ENCODE results near the gene TPM4. TPM values are rescaled to one million over a fixed set of nuclear protein-coding genes. Genes with fewer than 3 reads are reported as not detected.

Gene TPM4
- total RNA-seq, 6 experiments from 2014 or later = 973 to 1,332 (median 1,247) TPM

DNA sequence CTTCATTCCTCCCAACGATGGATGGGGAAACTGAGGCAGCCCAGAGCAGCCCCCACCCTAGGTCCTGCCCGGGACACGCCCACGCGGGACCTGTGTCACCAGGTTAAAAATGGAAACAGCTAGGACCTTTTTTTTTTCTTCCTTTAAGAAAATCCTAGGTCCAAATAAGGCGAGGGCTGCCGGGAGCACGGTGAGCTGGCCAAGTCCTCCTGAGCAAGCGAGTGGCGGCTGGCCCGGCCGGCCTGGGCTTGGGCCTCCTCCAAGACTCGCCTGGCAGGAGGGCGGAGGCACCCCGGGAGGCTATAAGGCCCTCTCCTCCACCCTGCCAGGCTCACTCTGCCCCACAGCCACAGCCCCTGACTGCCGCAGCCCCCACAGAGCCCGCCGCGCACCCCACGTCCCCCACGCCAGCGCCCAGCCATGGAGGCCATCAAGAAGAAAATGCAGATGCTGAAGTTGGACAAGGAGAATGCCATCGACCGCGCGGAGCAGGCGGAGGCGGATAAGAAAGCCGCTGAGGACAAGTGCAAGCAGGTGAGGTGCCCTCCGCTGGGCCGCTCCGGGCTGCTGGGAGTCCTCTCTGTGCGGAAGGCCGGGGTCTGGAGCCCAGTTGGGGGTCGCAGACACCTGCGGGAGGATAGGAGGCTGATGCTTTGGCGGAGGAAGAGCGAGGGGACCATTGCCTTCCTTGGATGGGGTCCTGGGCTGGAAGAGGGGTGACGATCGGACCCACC is 8.9 kb upstream of the TPM4 start:
- H3K27ac Mint-ChIP-seq = peak overlapping the region; percentile 85; the same call in 1 of the 2 replicates
- H3K4me1 Mint-ChIP-seq (ENCODE audit: low read depth) = peaks cover 23% of the 10 kb centered on the region
- H3K36me3 Mint-ChIP-seq (ENCODE audit: low read depth) = no peaks in the 10 kb centered on the region
- H3K27me3 Mint-ChIP-seq (ENCODE audit: insufficient read depth) = no peaks in the 10 kb centered on the region
- no peak for TF ChIP-seq CTCF (IDR thresholded peaks at IDR 0.05)
- no peaks in the 10 kb centered on the region for H3K9me3 Mint-ChIP-seq
- H3K4me3 Mint-ChIP-seq = peak overlapping the region; percentile 50; the same call in 1 of the 2 replicates
- peak; percentile 60 for DNase-seq

DNA sequence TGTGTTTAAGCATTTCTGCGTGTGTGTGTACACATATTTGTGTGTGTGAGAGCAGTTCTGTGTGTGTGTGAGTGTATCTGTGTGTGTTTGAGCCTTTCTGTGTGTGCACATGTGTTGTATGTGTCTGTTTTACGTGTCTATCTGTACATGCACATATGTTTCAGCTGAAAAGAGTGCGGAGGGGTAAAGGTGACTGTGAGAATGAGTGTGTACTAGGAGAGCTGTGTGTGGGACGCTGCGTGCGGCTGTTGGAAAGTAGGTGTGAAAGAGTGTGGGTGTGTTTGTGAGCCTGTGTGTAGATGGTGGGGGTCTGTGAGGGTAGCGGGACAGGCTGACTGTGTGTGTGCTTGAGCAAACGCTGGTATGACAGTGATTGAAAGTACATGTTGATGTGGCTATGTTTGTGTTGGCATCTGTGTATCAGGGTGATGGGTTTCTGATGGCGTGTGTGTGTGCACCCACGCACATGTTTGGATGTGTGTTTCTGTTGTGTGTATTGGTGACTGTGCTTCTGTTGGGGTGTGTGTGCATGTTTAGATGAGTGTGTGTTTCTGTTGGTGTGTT is 7.5 kb upstream of the TPM4 start:
- peaks cover 13% of the 10 kb centered on the region for H3K4me1 Mint-ChIP-seq (ENCODE audit: low read depth)
- no peak for DNase-seq
- H3K9me3 Mint-ChIP-seq = no peaks in the 10 kb centered on the region
- H3K36me3 Mint-ChIP-seq (ENCODE audit: low read depth) = no peaks in the 10 kb centered on the region
- no peak for TF ChIP-seq CTCF (IDR thresholded peaks at IDR 0.05)
- H3K27ac Mint-ChIP-seq = no peak overlapping the region
- H3K4me3 Mint-ChIP-seq = no peak overlapping the region
- no peaks in the 10 kb centered on the region for H3K27me3 Mint-ChIP-seq (ENCODE audit: insufficient read depth)

DNA sequence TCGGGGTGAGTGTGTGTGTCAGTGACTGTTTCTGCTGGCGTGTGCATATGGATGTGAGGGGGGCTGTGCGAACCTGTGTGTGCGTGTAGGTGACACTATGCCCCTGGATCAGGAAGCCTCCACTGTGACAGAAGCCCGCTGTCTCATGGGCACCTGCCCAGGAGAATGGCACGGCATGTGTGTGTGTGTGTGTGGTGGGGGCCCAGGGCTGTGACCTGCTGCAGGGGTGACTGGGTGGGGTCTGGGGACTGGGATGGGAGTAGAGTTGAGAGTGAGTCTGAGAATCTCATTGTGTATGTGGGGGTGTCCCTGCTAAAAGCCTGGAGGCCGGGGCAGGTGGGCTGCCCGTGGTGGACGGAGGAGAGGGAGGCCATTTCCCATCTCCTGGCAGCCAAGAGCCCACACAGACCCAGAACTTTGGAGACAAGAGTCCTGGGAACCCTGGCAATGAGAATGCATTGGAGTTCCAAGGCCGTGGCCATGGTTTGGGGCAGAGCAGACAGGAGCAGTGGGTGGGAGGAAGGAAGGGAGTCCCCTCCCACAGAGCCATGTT is 6.4 kb upstream of the TPM4 start:
- TF ChIP-seq CTCF (IDR thresholded peaks at IDR 0.05) = no peak
- DNase-seq = no peak
- Mint-ChIP-seq H3K4me3 (no peak overlapping the region), H3K9me3 (no peaks in the 10 kb centered on the region), H3K36me3 (ENCODE audit: low read depth) (no peaks in the 10 kb centered on the region), H3K4me1 (ENCODE audit: low read depth) (peaks cover 14% of the 10 kb centered on the region), H3K27me3 (ENCODE audit: insufficient read depth) (no peaks in the 10 kb centered on the region), H3K27ac (no peak overlapping the region)

DNA sequence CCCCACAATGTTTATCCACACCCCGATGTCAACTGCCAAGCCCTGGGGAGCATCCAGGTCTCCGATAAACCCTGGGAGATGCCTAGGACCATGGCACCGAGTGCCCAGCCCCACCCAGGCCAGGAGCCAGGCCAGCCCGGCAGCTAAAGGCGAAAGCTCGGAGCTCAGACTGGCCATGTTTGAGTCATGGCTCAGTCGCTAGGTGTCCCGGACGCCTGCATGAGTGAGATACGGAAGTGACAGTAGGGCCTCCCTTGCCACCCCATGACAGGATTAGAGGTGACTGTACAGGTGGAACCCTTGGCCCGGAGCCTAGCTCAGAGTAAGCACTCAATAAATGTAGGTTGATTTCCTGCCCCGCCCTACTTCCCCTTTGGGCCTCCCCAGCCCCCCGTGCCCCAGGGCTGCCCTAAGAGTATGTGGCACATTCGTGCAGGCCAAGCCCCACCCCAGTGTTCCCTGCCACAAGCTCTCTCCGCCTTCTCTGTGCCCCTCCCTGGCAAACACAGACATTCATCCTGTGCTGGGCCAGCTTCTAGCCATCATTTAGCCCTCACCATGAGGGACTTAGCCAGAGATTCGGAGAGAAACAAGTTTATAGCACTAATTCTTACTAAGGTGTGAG is 5.8 kb upstream of the TPM4 start:
- H3K27me3 Mint-ChIP-seq (ENCODE audit: insufficient read depth) = no peaks in the 10 kb centered on the region
- H3K4me3 Mint-ChIP-seq = no peak overlapping the region
- DNase-seq = no peak
- no peaks in the 10 kb centered on the region for H3K9me3 Mint-ChIP-seq
- TF ChIP-seq CTCF (IDR thresholded peaks at IDR 0.05) = no peak
- H3K27ac Mint-ChIP-seq = no peak overlapping the region
- H3K36me3 Mint-ChIP-seq (ENCODE audit: low read depth) = no peaks in the 10 kb centered on the region
- H3K4me1 Mint-ChIP-seq (ENCODE audit: low read depth) = peaks cover 20% of the 10 kb centered on the region

GRCh38 chr19:16071072-16071691 is 5.1 kb upstream of the TPM4 start:
- H3K27me3 Mint-ChIP-seq (ENCODE audit: insufficient read depth) = no peaks in the 10 kb centered on the region
- H3K4me1 Mint-ChIP-seq (ENCODE audit: low read depth) = peaks cover 23% of the 10 kb centered on the region
- TF ChIP-seq CTCF (IDR thresholded peaks at IDR 0.05) = no peak
- no peak overlapping the region for H3K4me3 Mint-ChIP-seq
- no peaks in the 10 kb centered on the region for H3K36me3 Mint-ChIP-seq (ENCODE audit: low read depth)
- H3K9me3 Mint-ChIP-seq = no peaks in the 10 kb centered on the region
- no peak for DNase-seq
- no peak overlapping the region for H3K27ac Mint-ChIP-seq
